OCI-LY1 (cell line): Measurements from ENCODE around the gene RAD23A.

Experiments
- H2AFZ ChIP-seq: fragments of 200-600 bp; sonication (generic), shearing (Covaris generic); 2 replicates; pipeline ENCODE4 v1.6.0; 2014; ENCODE audit warnings: antibody characterized with exemption, mild to moderate bottlenecking, low read length
- H3F3A ChIP-seq: fragments of 200-600 bp; sonication (generic), shearing (Covaris generic); 2 replicates; pipeline ENCODE4 v1.6.0; 2014; ENCODE audit warnings: mild to moderate bottlenecking, antibody characterized with exemption, low read length, moderate library complexity; ENCODE audit not compliant: insufficient read depth
- H3K27ac ChIP-seq: fragments of 200-600 bp; sonication (generic); 2 replicates; pipeline ENCODE4 v1.5.1; 2014; ENCODE audit warnings: low read length, mixed run types, mild to moderate bottlenecking, low read depth; ENCODE audit not compliant: poor library complexity, severe bottlenecking
- H3K27me3 ChIP-seq: fragments of 200-600 bp; sonication (generic); 2 replicates; pipeline ENCODE4 v1.6.0; 2014; ENCODE audit warnings: antibody characterized with exemption, mild to moderate bottlenecking, low read length, moderate library complexity; ENCODE audit not compliant: insufficient read depth
- H3K36me3 ChIP-seq: fragments of 200-600 bp; sonication (generic); 2 replicates; pipeline ENCODE4 v1.6.1; 2014; ENCODE audit warnings: mild to moderate bottlenecking, antibody characterized with exemption, low read length, moderate library complexity, mixed read lengths; ENCODE audit not compliant: insufficient read depth
- H3K4me1 ChIP-seq: fragments of 200-600 bp; sonication (generic); 2 replicates; pipeline ENCODE4 v1.5.1; 2014; ENCODE audit warnings: mild to moderate bottlenecking, low read length, moderate library complexity; ENCODE audit not compliant: insufficient read depth, severe bottlenecking
- H3K4me2 ChIP-seq: fragments of 200-600 bp; sonication (generic), shearing (Covaris generic); 2 replicates; pipeline ENCODE4 v1.6.1; 2014; ENCODE audit warnings: low read length
- H3K4me3 ChIP-seq: fragments of 200-600 bp; sonication (generic); 2 replicates; pipeline ENCODE4 v1.5.1; 2014; ENCODE audit warnings: low read length, low read depth, mild to moderate bottlenecking, mixed read lengths; ENCODE audit not compliant: poor library complexity, severe bottlenecking
- H3K79me2 ChIP-seq: fragments of 200-600 bp; shearing (Covaris generic); 2 replicates; pipeline ENCODE4 v1.6.1; 2016; ENCODE audit warnings: mixed run types, low read length, mixed read lengths; ENCODE audit not compliant: insufficient read depth
- H3K9ac ChIP-seq: fragments of 200-600 bp; sonication (generic), shearing (Covaris generic); 2 replicates; pipeline ENCODE4 v1.6.1; 2014; ENCODE audit warnings: mild to moderate bottlenecking, low read length, mixed read lengths
- H3K9me2 ChIP-seq: fragments of 200-600 bp; sonication (generic), shearing (Covaris generic); 2 replicates; pipeline ENCODE4 v1.6.1; 2014; ENCODE audit warnings: low read depth, mild to moderate bottlenecking, low read length, mixed read lengths
- H3K9me3 ChIP-seq: fragments of 200-600 bp; shearing (Covaris generic); 2 replicates; pipeline ENCODE4 v1.6.1; 2014; ENCODE audit warnings: low read length, mixed read lengths
- H4K20me1 ChIP-seq: fragments of 200-600 bp; sonication (generic), shearing (Covaris generic); 2 replicates; pipeline ENCODE4 v1.6.0; 2016; ENCODE audit warnings: mild to moderate bottlenecking, low read length; ENCODE audit not compliant: insufficient read depth
- CTCF ChIP-seq: fragments of 200-600 bp; sonication (generic), shearing (Covaris generic); IDR thresholded peaks from 2 replicates; pipeline ENCODE4 v1.5.1; 2017; ENCODE audit warnings: mild to moderate bottlenecking, antibody characterized with exemption, low read length, moderate library complexity, mixed read lengths
- EZH2 ChIP-seq: fragments of 200-600 bp; sonication (generic), shearing (Covaris generic); IDR thresholded peaks from 2 replicates; pipeline ENCODE4 v1.8.0; 2017; ENCODE audit warnings: borderline replicate concordance, mixed run types, mild to moderate bottlenecking, antibody characterized with exemption, low read length, moderate library complexity, mixed read lengths

RAD23A gene

GRCh38 chr19:12983542-12984142 lies 38.0 kb downstream of the RAD23A start:
- Histone ChIP-seq H3K9me2 (no peaks in the 10 kb centered on the region), H3K4me1 (peaks cover 5% of the 10 kb centered on the region), H3K27ac (no peak overlapping the region), H3K9ac (no peak overlapping the region), H4K20me1 (no peaks in the 10 kb centered on the region), H3K79me2 (no peaks in the 10 kb centered on the region), H3K4me3 (peak overlapping the region; percentile 38), H3F3A (no peaks in the 10 kb centered on the region), H3K27me3 (no peaks in the 10 kb centered on the region), H3K4me2 (peak overlapping the region; percentile 48), H3K9me3 (no peaks in the 10 kb centered on the region), H3K36me3 (no peaks in the 10 kb centered on the region), H2AFZ (no peak overlapping the region)
- TF ChIP-seq EZH2 (no peak), CTCF (peak; percentile 83)

GRCh38 chr19:12984143-12984627 lies 38.5 kb downstream of the RAD23A start:
- no peak overlapping the region for H3K4me2 ChIP-seq
- no peak for TF ChIP-seq EZH2
- no peak for TF ChIP-seq CTCF
- H3K27me3 ChIP-seq, result no peaks in the 10 kb centered on the region

GRCh38 chr19:12984683-12985048 lies 39.0 kb downstream of the RAD23A start:
- Histone ChIP-seq H3K9me3 (no peaks in the 10 kb centered on the region), H3F3A (no peaks in the 10 kb centered on the region), H3K36me3 (no peaks in the 10 kb centered on the region), H3K79me2 (no peaks in the 10 kb centered on the region), H3K9ac (no peak overlapping the region), H3K27me3 (no peaks in the 10 kb centered on the region), H4K20me1 (no peaks in the 10 kb centered on the region), H3K9me2 (no peaks in the 10 kb centered on the region), H2AFZ (no peak overlapping the region), H3K4me2 (no peak overlapping the region), H3K4me3 (no peak overlapping the region), H3K27ac (no peak overlapping the region), H3K4me1 (peaks cover 5% of the 10 kb centered on the region)
- TF ChIP-seq EZH2 (no peak), CTCF (no peak)

More at GRCh38 chr19:12984143-12984627, 38.5 kb downstream of the RAD23A start:
- H4K20me1 ChIP-seq, result no peaks in the 10 kb centered on the region
- no peak overlapping the region for H3K9ac ChIP-seq
- no peak overlapping the region for H3K27ac ChIP-seq
- no peak overlapping the region for H2AFZ ChIP-seq
- H3K79me2 ChIP-seq, result no peaks in the 10 kb centered on the region
- no peak overlapping the region for H3K4me3 ChIP-seq
- H3K9me3 ChIP-seq, result no peaks in the 10 kb centered on the region
- H3K9me2 ChIP-seq, result no peaks in the 10 kb centered on the region
- H3K36me3 ChIP-seq, result no peaks in the 10 kb centered on the region
- peaks cover 5% of the 10 kb centered on the region for H3K4me1 ChIP-seq
- no peaks in the 10 kb centered on the region for H3F3A ChIP-seq
